ENCODE data around the gene CFDP1.

Gene CFDP1

DNA sequence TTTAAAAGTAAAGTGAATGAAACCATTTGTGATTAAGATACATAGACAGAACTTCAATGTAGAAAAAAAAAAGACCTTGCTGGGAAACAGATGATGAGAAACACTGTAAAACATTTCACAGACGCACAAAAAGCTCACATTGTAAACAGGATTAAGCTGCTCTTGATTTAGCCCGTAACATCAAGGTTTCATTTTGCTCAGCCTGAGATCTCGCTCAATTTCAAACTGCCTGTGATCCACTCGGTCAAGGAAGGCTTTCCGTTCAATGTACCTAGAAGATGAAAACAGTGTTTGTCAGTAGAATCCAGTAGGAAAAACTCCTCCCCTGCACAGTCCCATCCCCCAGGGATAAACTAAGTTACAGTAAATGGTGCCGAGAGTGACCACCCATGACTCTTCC, 139.5 kb downstream of the CFDP1 start:
- DNase-seq (ENCODE audit: low read depth), result no peak
- no peak overlapping the region for H3K4me3 ChIP-seq (ENCODE audit: control insufficient read depth, low read depth, low read length)
- TF ChIP-seq, protein P1, sequence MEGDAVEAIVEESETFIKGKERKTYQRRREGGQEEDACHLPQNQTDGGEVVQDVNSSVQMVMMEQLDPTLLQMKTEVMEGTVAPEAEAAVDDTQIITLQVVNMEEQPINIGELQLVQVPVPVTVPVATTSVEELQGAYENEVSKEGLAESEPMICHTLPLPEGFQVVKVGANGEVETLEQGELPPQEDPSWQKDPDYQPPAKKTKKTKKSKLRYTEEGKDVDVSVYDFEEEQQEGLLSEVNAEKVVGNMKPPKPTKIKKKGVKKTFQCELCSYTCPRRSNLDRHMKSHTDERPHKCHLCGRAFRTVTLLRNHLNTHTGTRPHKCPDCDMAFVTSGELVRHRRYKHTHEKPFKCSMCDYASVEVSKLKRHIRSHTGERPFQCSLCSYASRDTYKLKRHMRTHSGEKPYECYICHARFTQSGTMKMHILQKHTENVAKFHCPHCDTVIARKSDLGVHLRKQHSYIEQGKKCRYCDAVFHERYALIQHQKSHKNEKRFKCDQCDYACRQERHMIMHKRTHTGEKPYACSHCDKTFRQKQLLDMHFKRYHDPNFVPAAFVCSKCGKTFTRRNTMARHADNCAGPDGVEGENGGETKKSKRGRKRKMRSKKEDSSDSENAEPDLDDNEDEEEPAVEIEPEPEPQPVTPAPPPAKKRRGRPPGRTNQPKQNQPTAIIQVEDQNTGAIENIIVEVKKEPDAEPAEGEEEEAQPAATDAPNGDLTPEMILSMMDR (IDR thresholded peaks at IDR 0.05; ENCODE audit: control insufficient read depth, insufficient read depth, low read depth, low read length, missing control alignments), result no peak

DNA sequence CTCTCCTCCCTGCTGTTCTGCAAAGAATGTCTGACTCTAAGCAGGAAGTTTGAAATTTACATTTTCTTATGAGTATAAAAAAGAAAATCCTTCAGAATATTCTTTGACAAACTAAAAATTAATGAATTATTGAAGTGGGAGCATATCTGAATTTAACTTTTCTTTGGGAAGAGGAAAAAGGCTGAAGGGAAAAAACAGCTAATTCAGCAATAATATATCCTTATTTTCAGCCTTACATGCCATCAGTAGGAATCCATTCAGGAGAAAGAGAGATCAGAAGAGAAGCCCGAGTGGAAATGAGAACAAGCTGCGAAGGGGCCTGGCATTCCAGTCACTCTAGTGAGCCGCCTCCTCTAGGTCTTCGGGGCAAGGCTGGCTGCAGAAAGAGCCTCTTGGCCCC, 140.1 kb downstream of the CFDP1 start:
- H3K4me3 ChIP-seq (ENCODE audit: control insufficient read depth, low read depth, low read length), result no peak overlapping the region
- DNase-seq (ENCODE audit: low read depth), result no peak
- TF ChIP-seq, protein P1 (IDR thresholded peaks at IDR 0.05; ENCODE audit: control insufficient read depth, insufficient read depth, low read depth, low read length, missing control alignments), result no peak

DNA sequence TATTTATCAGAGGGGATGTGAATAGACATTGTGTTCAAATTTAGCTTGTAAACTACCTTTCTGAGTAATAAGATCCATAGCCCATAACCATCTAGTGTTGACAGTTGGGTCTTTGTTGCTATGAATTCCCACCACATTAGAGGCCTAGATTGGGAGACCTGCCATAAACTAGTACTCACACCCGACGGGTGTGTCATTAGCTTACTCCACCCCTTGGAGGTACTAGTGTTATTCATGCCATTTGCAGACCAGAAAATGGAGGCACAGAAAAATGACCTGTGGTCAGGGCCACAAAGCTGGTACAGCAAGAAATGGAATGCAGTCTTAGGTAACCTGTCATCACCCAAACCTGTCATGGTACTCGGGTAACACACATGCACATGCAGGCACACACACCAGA, 140.6 kb downstream of the CFDP1 start:
- TF ChIP-seq, protein P1 (IDR thresholded peaks at IDR 0.05; ENCODE audit: control insufficient read depth, insufficient read depth, low read depth, low read length, missing control alignments), result no peak

DNA sequence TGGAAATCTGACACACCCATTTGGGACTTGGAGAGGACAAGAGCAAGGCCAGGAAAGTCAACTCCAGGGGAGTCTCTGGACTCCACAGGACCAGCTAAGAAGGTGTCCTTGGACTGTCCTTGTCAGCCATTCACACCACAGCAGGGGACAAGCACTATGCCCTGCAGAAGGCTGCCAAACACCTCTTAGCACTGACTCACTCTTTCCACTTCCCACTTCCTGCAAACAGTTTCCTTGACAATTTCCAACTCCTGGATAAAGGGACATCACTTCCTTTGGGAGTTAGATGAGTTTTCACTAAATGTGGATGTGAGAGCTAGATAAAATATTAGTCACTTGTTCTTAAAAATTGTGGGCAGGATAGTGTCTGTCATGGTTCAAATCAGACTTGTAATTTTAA, 144.1 kb downstream of the CFDP1 start:
- no peak for DNase-seq (ENCODE audit: low read depth)
- TF ChIP-seq, protein P1 (IDR thresholded peaks at IDR 0.05; ENCODE audit: control insufficient read depth, insufficient read depth, low read depth, low read length, missing control alignments), result no peak
- H3K4me3 ChIP-seq (ENCODE audit: control insufficient read depth, low read depth, low read length), result no peak overlapping the region

More for the DNA sequence above, 140.6 kb downstream of the CFDP1 start:
- H3K4me3 ChIP-seq (ENCODE audit: control insufficient read depth, low read depth, low read length), result no peak overlapping the region
- DNase-seq (ENCODE audit: low read depth), result no peak

DNA sequence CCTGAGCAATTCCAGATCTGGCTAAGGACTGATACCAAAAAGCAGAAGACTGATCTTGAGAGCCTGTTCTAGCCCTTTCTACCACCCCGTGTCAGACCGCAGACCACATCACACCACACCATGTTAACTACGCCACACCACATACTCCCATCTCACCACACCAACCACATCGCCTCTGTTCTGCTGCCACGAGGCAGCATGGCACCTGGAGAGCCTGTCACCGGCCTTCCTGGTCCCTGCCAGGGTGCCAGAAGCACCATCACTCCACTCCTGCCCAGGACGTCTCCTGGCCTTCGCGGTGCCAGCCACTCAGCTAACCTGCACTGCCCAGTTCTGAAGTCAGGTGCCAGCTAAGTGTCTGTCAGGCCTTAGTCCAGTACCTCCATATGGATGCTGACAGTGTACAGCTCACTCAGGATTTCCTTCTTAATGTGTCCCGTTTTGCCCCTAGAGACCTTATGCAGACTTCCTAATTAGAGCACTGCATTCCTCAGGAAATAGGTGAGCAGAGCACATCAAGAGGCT, 144.6 kb downstream of the CFDP1 start:
- H3K4me3 ChIP-seq (ENCODE audit: control insufficient read depth, low read depth, low read length), result no peak overlapping the region
- TF ChIP-seq, protein P1 (IDR thresholded peaks at IDR 0.05; ENCODE audit: control insufficient read depth, insufficient read depth, low read depth, low read length, missing control alignments), result no peak
- DNase-seq (ENCODE audit: low read depth), result no peak

DNA sequence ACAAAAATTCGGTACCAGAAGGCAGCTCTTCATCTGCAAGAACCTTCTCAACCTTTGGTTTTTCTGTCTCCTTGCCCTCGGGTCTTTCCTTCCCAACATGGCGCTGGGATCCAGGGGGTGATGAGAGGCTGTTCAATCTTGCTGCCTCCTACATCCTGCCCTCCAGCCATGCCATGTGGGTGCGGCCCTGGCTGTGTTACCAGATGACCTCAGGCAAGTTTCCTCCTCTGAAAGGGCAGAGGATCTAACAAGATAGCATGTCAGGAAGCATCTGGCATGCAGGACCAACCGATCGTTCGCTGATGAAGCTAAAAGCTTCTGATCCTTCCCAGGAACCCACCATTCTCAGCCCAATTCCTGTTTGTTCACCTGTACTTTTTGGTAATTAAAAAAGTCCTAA, 145.1 kb downstream of the CFDP1 start:
- DNase-seq (ENCODE audit: low read depth), result no peak
- no peak overlapping the region for H3K4me3 ChIP-seq (ENCODE audit: control insufficient read depth, low read depth, low read length)
- TF ChIP-seq, protein P1 (IDR thresholded peaks at IDR 0.05; ENCODE audit: control insufficient read depth, insufficient read depth, low read depth, low read length, missing control alignments), result no peak

DNA sequence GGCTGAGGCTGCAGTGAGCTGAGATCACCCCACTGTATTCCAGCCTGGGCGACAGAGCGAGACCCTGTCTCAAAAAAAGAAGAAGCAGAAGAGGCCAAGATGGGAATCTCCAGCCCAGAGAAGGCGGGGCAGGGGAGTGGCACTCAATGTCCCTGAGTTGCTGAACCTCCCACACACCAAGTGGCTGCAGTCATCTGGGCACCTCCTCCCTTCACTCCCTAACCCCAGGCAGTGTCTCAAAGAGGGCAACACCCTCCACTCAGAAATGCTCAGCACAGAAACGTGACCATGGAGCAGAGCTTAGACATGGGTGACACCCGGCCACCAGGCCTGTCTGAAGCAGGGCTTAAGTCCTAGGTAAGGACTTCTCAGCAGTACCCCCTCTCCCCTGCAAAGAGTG, 145.6 kb downstream of the CFDP1 start:
- H3K4me3 ChIP-seq (ENCODE audit: control insufficient read depth, low read depth, low read length), result no peak overlapping the region
- no peak for DNase-seq (ENCODE audit: low read depth)
- TF ChIP-seq, protein P1 (IDR thresholded peaks at IDR 0.05; ENCODE audit: control insufficient read depth, insufficient read depth, low read depth, low read length, missing control alignments), result no peak
